SK-N-SH (cell line): Measurements from ENCODE around the gene MAP7D2.

Experiments used
- JUND ChIP-seq: IDR thresholded peaks from 2 replicates; pipeline ENCODE4 v1.4.0; 2012
- MAX ChIP-seq: IDR thresholded peaks from 2 replicates; pipeline ENCODE4 v1.4.0; 2012; ENCODE audit warnings: low read depth
- MXI1 ChIP-seq: IDR thresholded peaks from 2 replicates; pipeline ENCODE4 v1.6.1; 2012; ENCODE audit warnings: mild to moderate bottlenecking, low read depth, low read length, improper control_type of control experiment
- REST ChIP-seq: IDR thresholded peaks from 2 replicates; pipeline ENCODE4 v1.6.1; 2012; ENCODE audit warnings: mild to moderate bottlenecking, low read depth, low read length, moderate library complexity
- RXRA ChIP-seq: IDR thresholded peaks from 2 replicates; pipeline ENCODE4 v1.4.0; 2012; ENCODE audit warnings: low read depth, mild to moderate bottlenecking, borderline replicate concordance
- SIN3A ChIP-seq: IDR thresholded peaks from 2 replicates; pipeline ENCODE4 v1.6.1; 2012; ENCODE audit warnings: low read depth, mild to moderate bottlenecking, low read length, moderate library complexity, borderline replicate concordance
- TEAD4 ChIP-seq: IDR thresholded peaks from 2 replicates; pipeline ENCODE4 v1.4.0; 2012; ENCODE audit warnings: mild to moderate bottlenecking, borderline replicate concordance; ENCODE audit not compliant: insufficient read depth
- YY1 ChIP-seq: IDR thresholded peaks from 2 replicates; pipeline ENCODE4 v1.4.0; 2012; ENCODE audit warnings: low read depth, mild to moderate bottlenecking
- TF ChIP-seq, protein P1 (sequence below): fragments of 200-600 bp; sonication (generic); IDR thresholded peaks from 2 replicates; pipeline ENCODE4 v1.6.1; 2017; ENCODE audit warnings: antibody characterized with exemption, mild to moderate bottlenecking, moderate library complexity
- TF ChIP-seq, protein P2 (sequence below): fragments of 150-350 bp; IDR thresholded peaks from 2 replicates; pipeline ENCODE4 v1.6.1; 2017; ENCODE audit warnings: antibody characterized with exemption, low read length, low read depth, borderline replicate concordance

DNA sequence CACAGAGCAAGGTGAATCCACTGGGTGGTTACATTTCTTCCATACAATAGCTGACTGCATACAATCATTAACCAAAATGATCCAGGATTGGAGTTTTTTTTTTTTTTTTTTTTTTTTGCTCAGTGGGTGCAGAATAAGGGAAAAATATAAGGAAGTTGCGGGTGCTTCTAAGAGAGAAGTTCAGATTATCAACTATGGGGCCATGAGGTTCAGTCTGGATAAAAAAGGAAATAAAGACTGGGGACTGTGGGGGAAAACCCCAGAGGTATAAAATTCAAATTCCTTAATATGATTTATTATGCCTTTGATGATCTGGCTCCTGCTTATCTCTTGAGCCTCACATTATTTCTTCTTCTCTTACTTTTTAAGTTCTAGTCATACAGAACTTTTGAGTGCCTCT lies 30.9 kb upstream of the MAP7D2 start:
- TF ChIP-seq YY1 (no peak), SIN3A (no peak), JUND (no peak), MXI1 (no peak), REST (no peak), RXRA (no peak), MAX (no peak), TEAD4 (no peak)
- TF ChIP-seq, protein P1, sequence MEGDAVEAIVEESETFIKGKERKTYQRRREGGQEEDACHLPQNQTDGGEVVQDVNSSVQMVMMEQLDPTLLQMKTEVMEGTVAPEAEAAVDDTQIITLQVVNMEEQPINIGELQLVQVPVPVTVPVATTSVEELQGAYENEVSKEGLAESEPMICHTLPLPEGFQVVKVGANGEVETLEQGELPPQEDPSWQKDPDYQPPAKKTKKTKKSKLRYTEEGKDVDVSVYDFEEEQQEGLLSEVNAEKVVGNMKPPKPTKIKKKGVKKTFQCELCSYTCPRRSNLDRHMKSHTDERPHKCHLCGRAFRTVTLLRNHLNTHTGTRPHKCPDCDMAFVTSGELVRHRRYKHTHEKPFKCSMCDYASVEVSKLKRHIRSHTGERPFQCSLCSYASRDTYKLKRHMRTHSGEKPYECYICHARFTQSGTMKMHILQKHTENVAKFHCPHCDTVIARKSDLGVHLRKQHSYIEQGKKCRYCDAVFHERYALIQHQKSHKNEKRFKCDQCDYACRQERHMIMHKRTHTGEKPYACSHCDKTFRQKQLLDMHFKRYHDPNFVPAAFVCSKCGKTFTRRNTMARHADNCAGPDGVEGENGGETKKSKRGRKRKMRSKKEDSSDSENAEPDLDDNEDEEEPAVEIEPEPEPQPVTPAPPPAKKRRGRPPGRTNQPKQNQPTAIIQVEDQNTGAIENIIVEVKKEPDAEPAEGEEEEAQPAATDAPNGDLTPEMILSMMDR: no peak
- TF ChIP-seq, protein P2, sequence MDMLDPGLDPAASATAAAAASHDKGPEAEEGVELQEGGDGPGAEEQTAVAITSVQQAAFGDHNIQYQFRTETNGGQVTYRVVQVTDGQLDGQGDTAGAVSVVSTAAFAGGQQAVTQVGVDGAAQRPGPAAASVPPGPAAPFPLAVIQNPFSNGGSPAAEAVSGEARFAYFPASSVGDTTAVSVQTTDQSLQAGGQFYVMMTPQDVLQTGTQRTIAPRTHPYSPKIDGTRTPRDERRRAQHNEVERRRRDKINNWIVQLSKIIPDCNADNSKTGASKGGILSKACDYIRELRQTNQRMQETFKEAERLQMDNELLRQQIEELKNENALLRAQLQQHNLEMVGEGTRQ: no peak
